Cardiac muscle cell (in vitro differentiated cells and primary cell): Measurements from ENCODE around the gene CHRDL2. TPM values are rescaled to one million over a fixed set of nuclear protein-coding genes. Genes with fewer than 3 reads are reported as not detected.
"Not testable (repeated sequence)": the region's sequence is repeated elsewhere in the genome, so short reads cannot be mapped to it uniquely, and the experiment has no call there.

ENCODE experiments used
- DNase-seq, 2 donors: peaks; one replicate each; pipeline versions ENCODE4 v3.0.0 to v3.0.0-alpha.2; 2010 to 2017; ENCODE audit warnings: low read depth in 1 of 2, low spot score in 1 of 2
- H3K27ac ChIP-seq: fragments of 200-600 bp; sonication (generic); 2 replicates; pipeline ENCODE4 v1.5.1; 2016
- H3K27me3 ChIP-seq: fragments of 200-600 bp; sonication (generic); 2 replicates; pipeline ENCODE4 v1.6.0; 2016; ENCODE audit warnings: control low read depth
- H3K36me3 ChIP-seq: fragments of 200-600 bp; sonication (generic); 2 replicates; pipeline ENCODE4 v1.5.1; 2016; ENCODE audit warnings: control low read depth
- H3K4me1 ChIP-seq: fragments of 200-600 bp; sonication (generic); 2 replicates; pipeline ENCODE4 v1.8.1; 2017; ENCODE audit warnings: low read depth, mild to moderate bottlenecking, mixed run types
- H3K4me3 ChIP-seq: fragments of 200-600 bp; sonication (generic); 2 replicates; pipeline ENCODE4 v1.5.1; 2016; ENCODE audit warnings: mild to moderate bottlenecking
- H3K9me3 ChIP-seq: fragments of 200-600 bp; sonication (generic); 2 replicates; pipeline ENCODE4 v1.5.1; 2017; ENCODE audit warnings: low read depth, mild to moderate bottlenecking, control low read depth
- CTCF ChIP-seq: IDR thresholded peaks from 2 replicates; pipeline ENCODE4 v1.5.1; 2012; ENCODE audit warnings: low read depth, mild to moderate bottlenecking, low read length
- polyA plus RNA-seq: library from polyadenylated mRNA; unstranded; fragments of >200 nt; fragmentation: Nextera tagmentation; extraction: Ambion mirVana; gene quantifications from 2 replicates; pipeline ENCODE4 v1.2.1, GENCODE V29; 2016
- total RNA-seq: library from RNA; depleted of rRNA; stranded (reverse); fragments of >200 nt; gene quantifications from 2 replicates; pipeline ENCODE4 v1.2.3, GENCODE V29; 2016

Gene CHRDL2
- total and polyA plus RNA-seq, 2 experiments from 2014 or later, result not detected

- H3K27ac ChIP-seq, result no peak overlapping the region
- no peaks in the 10 kb centered on the region for H3K27me3 ChIP-seq
- no peaks in the 10 kb centered on the region for H3K36me3 ChIP-seq
- H3K4me3 ChIP-seq, result no peak overlapping the region
- TF ChIP-seq CTCF, result no peak
- DNase-seq, result no peak
- H3K9me3 ChIP-seq, result no peaks in the 10 kb centered on the region
- H3K4me1 ChIP-seq, result peaks cover 14% of the 10 kb centered on the region
Observed at GRCh38 chr11:74751303-74751702, 20.1 kb upstream of the CHRDL2 start.

GRCh38 chr11:74750598-74750997 is 19.4 kb upstream of the CHRDL2 start:
- H3K9me3 ChIP-seq, H3K4me3 ChIP-seq, H3K27me3 ChIP-seq, H3K36me3 ChIP-seq, DNase-seq, H3K27ac ChIP-seq: not testable (repeated sequence)
- peaks cover 13% of the 10 kb centered on the region for H3K4me1 ChIP-seq

- DNase-seq, result no peak
- Histone ChIP-seq H3K4me3 (peak overlapping the region; percentile 73), H3K4me1 (peaks cover 7% of the 10 kb centered on the region), H3K27ac (no peak overlapping the region), H3K9me3 (no peaks in the 10 kb centered on the region), H3K36me3 (no peaks in the 10 kb centered on the region), H3K27me3 (no peaks in the 10 kb centered on the region)
- TF ChIP-seq CTCF, result no peak
Observed at GRCh38 chr11:74749965-74750296, 18.7 kb upstream of the CHRDL2 start.

GRCh38 chr11:74749127-74749964 is 18.1 kb upstream of the CHRDL2 start:
- TF ChIP-seq CTCF, result no peak
- peak overlapping the region; percentile 98 for H3K27ac ChIP-seq

GRCh38 chr11:74748211-74749126 is 17.2 kb upstream of the CHRDL2 start, which contains the start of gene RNF169:
RNF169 (plus strand) TSS chr11:74748849; CDS start chr11:74748881, 32 bp downstream.
- peak within 1 kb of the TSS; percentile 98 for H3K27ac ChIP-seq
- no peaks in the 10 kb centered on the region for H3K27me3 ChIP-seq
- peaks cover 7% of the 10 kb centered on the region for H3K4me1 ChIP-seq
- peak; percentile 97 to 98 for DNase-seq
- H3K9me3 ChIP-seq, result no peaks in the 10 kb centered on the region
- no peaks in the 10 kb centered on the region for H3K36me3 ChIP-seq
- H3K4me3 ChIP-seq, result peak within 1 kb of the TSS; percentile 73
- no peak for TF ChIP-seq CTCF

More at GRCh38 chr11:74749127-74749964, 18.1 kb upstream of the CHRDL2 start:
- Histone ChIP-seq H3K4me3 (peak overlapping the region; percentile 73), H3K27me3 (no peaks in the 10 kb centered on the region), H3K36me3 (no peaks in the 10 kb centered on the region), H3K4me1 (peaks cover 7% of the 10 kb centered on the region), H3K9me3 (no peaks in the 10 kb centered on the region)
- peak; percentile 40 to 62 for DNase-seq
